H1 (cell line): ENCODE data around the gene ATMIN. TPM values are rescaled to one million over a fixed set of nuclear protein-coding genes. Genes with fewer than 3 reads are reported as not detected.

Source experiments
- CTCF ChIA-PET: fragments of 300-600 bp; sonication (Branson Sonifier 250); formaldehyde crosslinking; loops from one replicate; lab custom pipeline; 2021; ENCODE audit not compliant: partially characterized antibody; lab: Charles Lee
- POLR2A ChIA-PET: fragments of 300-600 bp; sonication (Branson Sonifier 250); formaldehyde crosslinking; loops from one replicate; lab custom pipeline; 2021; ENCODE audit warnings: inconsistent platforms; ENCODE audit not compliant: partially characterized antibody; lab: Charles Lee
- DNase-seq, 2 experiments: peaks; one replicate each; pipeline versions ENCODE4 v3.0.0 to v3.0.0-alpha.2; 2010 to 2022; ENCODE audit warnings: low spot score in 2 of 2, low read depth in 1 of 2, mixed read lengths in 1 of 2
- FAIRE-seq: peaks from 2 replicates; lab custom pipeline; 2011; peaks lifted over from hg19 to GRCh38; lab: Jason Lieb, UNC
- H2AFZ ChIP-seq: 2 replicates; pipeline ENCODE4 v1.8.1; 2012; ENCODE audit warnings: low read length, inconsistent platforms
- H2AK5ac ChIP-seq: 2 replicates; pipeline ENCODE4 v1.6.1; 2013; ENCODE audit warnings: low read depth, low read length
- H2BK120ac ChIP-seq: replicated peaks from 2 replicates; pipeline ENCODE3; 2013; ENCODE audit warnings: low read depth, low read length, inconsistent platforms
- H2BK12ac ChIP-seq: 2 replicates; pipeline ENCODE4 v1.6.1; 2013; ENCODE audit warnings: low read depth, low read length
- H2BK15ac ChIP-seq: 2 replicates; pipeline ENCODE4 v1.6.1; 2013; ENCODE audit warnings: low read length
- H2BK20ac ChIP-seq: 2 replicates; pipeline ENCODE4 v1.6.1; 2013; ENCODE audit warnings: low read length
- H2BK5ac ChIP-seq: 2 replicates; pipeline ENCODE4 v1.6.1; 2013; ENCODE audit warnings: low read depth, low read length
- H3K14ac ChIP-seq: 2 replicates; pipeline ENCODE4 v1.6.1; 2013; ENCODE audit warnings: inconsistent platforms; ENCODE audit not compliant: insufficient read length
- H3K18ac ChIP-seq: 2 replicates; pipeline ENCODE4 v1.6.1; 2013; ENCODE audit warnings: low read length; ENCODE audit errors: extremely low read depth
- H3K23ac ChIP-seq: 2 replicates; pipeline ENCODE4 v1.6.1; 2013; ENCODE audit warnings: inconsistent platforms; ENCODE audit not compliant: insufficient read length
- H3K23me2 ChIP-seq: 2 replicates; pipeline ENCODE4 v1.6.1; 2013; ENCODE audit warnings: low read depth, low read length
- H3K27ac ChIP-seq: 2 replicates; pipeline ENCODE4 v1.6.1; 2011; ENCODE audit warnings: low read depth, low read length, inconsistent platforms
- H3K27me3 ChIP-seq, 4 experiments: replicated peaks in 1 of 4; 1 replicate in 1 of 4; 2 replicates in 3 of 4; pipeline versions ENCODE4 v1.6.1 to v1.8.1; 2011 to 2013; ENCODE audit warnings: low read length in 3 of 4, mild to moderate bottlenecking in 3 of 4, inconsistent platforms in 2 of 4, mixed read lengths in 2 of 4, moderate library complexity in 1 of 4; ENCODE audit not compliant: control insufficient read depth in 3 of 4, insufficient read depth in 3 of 4; ENCODE audit errors: extremely low read depth in 1 of 4
- H3K36me3 ChIP-seq, 4 experiments: 2 replicates each; pipeline versions ENCODE4 v1.6.1 to v1.8.1; 2011 to 2013; ENCODE audit warnings: mild to moderate bottlenecking in 4 of 4, low read length in 3 of 4, moderate library complexity in 2 of 4, control low read depth in 1 of 4, inconsistent platforms in 1 of 4; ENCODE audit not compliant: insufficient read depth in 4 of 4, control insufficient read depth in 2 of 4
- H3K4ac ChIP-seq: replicated peaks from 2 replicates; pipeline ENCODE3; 2013; ENCODE audit warnings: low read length, low read depth, mixed read lengths, inconsistent platforms; ENCODE audit not compliant: insufficient read length
- H3K4me1 ChIP-seq, 4 experiments: replicated peaks in 1 of 4; 1 replicate in 1 of 4; 2 replicates in 3 of 4; pipeline versions ENCODE4 v1.6.1 to v1.8.1; 2011 to 2013; ENCODE audit warnings: low read length in 3 of 4, inconsistent platforms in 2 of 4, mixed read lengths in 1 of 4; ENCODE audit not compliant: insufficient read depth in 4 of 4, control insufficient read depth in 3 of 4
- H3K4me2 ChIP-seq, 2 experiments: 2 replicates each; pipeline versions ENCODE4 v1.6.1 to v1.8.1; 2011 to 2013; ENCODE audit warnings: low read depth in 2 of 2, low read length in 2 of 2, control low read depth in 1 of 2, inconsistent platforms in 1 of 2, mild to moderate bottlenecking in 1 of 2; ENCODE audit not compliant: insufficient read depth in 1 of 2
- H3K4me3 ChIP-seq, 4 experiments: fragments of 200-600, 300-600 bp in 1 of 4; sonication (generic), shearing (Covaris generic), sonication (Bioruptor Twin) in 1 of 4; 2 replicates each; pipeline versions ENCODE4 v1.5.1 to v1.8.1; 2011 to 2016; ENCODE audit warnings: low read length in 4 of 4, low read depth in 3 of 4, control low read depth in 2 of 4, inconsistent platforms in 2 of 4, mild to moderate bottlenecking in 2 of 4, mixed read lengths in 1 of 4, moderate library complexity in 1 of 4; ENCODE audit not compliant: insufficient read depth in 2 of 4; ENCODE audit errors: extremely low read depth in 1 of 4
- H3K56ac ChIP-seq: replicated peaks from 2 replicates; pipeline ENCODE3; 2013; ENCODE audit warnings: low read depth, mild to moderate bottlenecking, mixed read lengths, low read length, inconsistent platforms; ENCODE audit not compliant: insufficient read length
- H3K79me1 ChIP-seq: 2 replicates; pipeline ENCODE4 v1.6.1; 2013; ENCODE audit warnings: low read depth, low read length, control low read depth
- H3K79me2 ChIP-seq, 2 experiments: 2 replicates each; pipeline versions ENCODE4 v1.6.1 to v1.8.1; 2012 to 2013; ENCODE audit warnings: low read length in 2 of 2, mild to moderate bottlenecking in 2 of 2, inconsistent platforms in 1 of 2; ENCODE audit not compliant: insufficient read depth in 2 of 2, control insufficient read depth in 1 of 2
- H3K9ac ChIP-seq, 4 experiments: replicated peaks in 1 of 4; 1 replicate in 1 of 4; 2 replicates in 3 of 4; pipeline versions ENCODE4 v1.6.1 to v1.8.1; 2011 to 2013; ENCODE audit warnings: low read depth in 3 of 4, low read length in 3 of 4, control low read depth in 2 of 4, mild to moderate bottlenecking in 2 of 4, moderate library complexity in 2 of 4, inconsistent platforms in 1 of 4; ENCODE audit errors: extremely low read depth in 1 of 4
- H3K9me3 ChIP-seq, 2 experiments: 2 replicates each; pipeline versions ENCODE4 v1.6.1 to v1.8.1; 2012 to 2013; ENCODE audit warnings: mild to moderate bottlenecking in 2 of 2, moderate library complexity in 2 of 2, control low read depth in 1 of 2, inconsistent platforms in 1 of 2, low read depth in 1 of 2, low read length in 1 of 2, mixed read lengths in 1 of 2; ENCODE audit not compliant: insufficient read depth in 2 of 2
- H4K20me1 ChIP-seq, 2 experiments: replicated peaks in 1 of 2; 2 replicates each; pipeline versions ENCODE3 to v1.8.1; 2011 to 2013; ENCODE audit warnings: inconsistent platforms in 2 of 2, low read length in 2 of 2, mild to moderate bottlenecking in 1 of 2; ENCODE audit not compliant: insufficient read depth in 2 of 2, control insufficient read depth in 1 of 2
- H4K5ac ChIP-seq: 2 replicates; pipeline ENCODE4 v1.6.1; 2013; ENCODE audit warnings: low read length, low read depth, mixed read lengths, inconsistent platforms; ENCODE audit not compliant: insufficient read length
- H4K8ac ChIP-seq: 2 replicates; pipeline ENCODE4 v1.8.0; 2013; ENCODE audit warnings: mild to moderate bottlenecking, moderate library complexity, low read length, inconsistent platforms; ENCODE audit not compliant: insufficient read depth; ENCODE audit errors: extremely low read depth
- H4K91ac ChIP-seq: replicated peaks from 2 replicates; pipeline ENCODE3; 2013; ENCODE audit warnings: low read length, mixed read lengths, inconsistent platforms; ENCODE audit not compliant: insufficient read length
- ASH2L ChIP-seq: fragments of 200-600, 300-600 bp; sonication (generic); IDR thresholded peaks from one replicate; pipeline ENCODE4 v1.7.1; 2017; ENCODE audit warnings: low read length
- BRCA1 ChIP-seq: IDR thresholded peaks from 2 replicates; pipeline ENCODE4 v1.6.1; 2012; ENCODE audit warnings: low read depth, low read length, improper control_type of control experiment
- CEBPB ChIP-seq: IDR thresholded peaks from 2 replicates; pipeline ENCODE4 v1.6.1; 2012; ENCODE audit warnings: low read depth, low read length
- EGR1 ChIP-seq: IDR thresholded peaks from 2 replicates; pipeline ENCODE4 v1.6.1; 2011; ENCODE audit warnings: low read depth, low read length, borderline replicate concordance
- EZH2 ChIP-seq: fragments of 200-600 bp; sonication (generic); IDR thresholded peaks from 2 replicates; pipeline ENCODE4 v1.7.1; 2012; ENCODE audit warnings: low read depth, mild to moderate bottlenecking, moderate library complexity, low read length, inconsistent platforms; ENCODE audit not compliant: severe bottlenecking
- GABPA ChIP-seq: IDR thresholded peaks from 2 replicates; pipeline ENCODE4 v1.6.1; 2011; ENCODE audit warnings: mild to moderate bottlenecking, low read length, moderate library complexity, borderline replicate concordance; ENCODE audit not compliant: insufficient read depth
- HDAC6 ChIP-seq: IDR thresholded peaks from one replicate; pipeline ENCODE4 v1.7.1; 2012; ENCODE audit warnings: low read depth, mild to moderate bottlenecking, inconsistent platforms, low read length, moderate library complexity
- KDM5A ChIP-seq: fragments of 200-600 bp; IDR thresholded peaks from 2 replicates; pipeline ENCODE4 v1.7.1; 2012; ENCODE audit warnings: mild to moderate bottlenecking, low read length, inconsistent platforms, mixed read lengths
- POLR2AphosphoS5 ChIP-seq: IDR thresholded peaks from 2 replicates; pipeline ENCODE4 v1.6.1; 2011; ENCODE audit warnings: low read depth, low read length
- RAD21 ChIP-seq, 2 experiments: IDR thresholded peaks in 1 of 2; conservative IDR thresholded peaks in 1 of 2; 2 replicates each; pipeline ENCODE4 v1.6.1; 2011; ENCODE audit warnings: low read depth in 2 of 2, low read length in 2 of 2, improper control_type of control experiment in 1 of 2, inconsistent platforms in 1 of 2, mild to moderate bottlenecking in 1 of 2, moderate library complexity in 1 of 2
- RFX5 ChIP-seq: IDR thresholded peaks from 2 replicates; pipeline ENCODE4 v1.6.1; 2011; ENCODE audit warnings: low read depth, low read length, improper control_type of control experiment, borderline replicate concordance
- SP2 ChIP-seq: IDR thresholded peaks from 2 replicates; pipeline ENCODE4 v1.6.1; 2012; ENCODE audit warnings: mild to moderate bottlenecking, low read length, inconsistent platforms
- TAF7 ChIP-seq: optimal IDR thresholded peaks from 2 replicates; pipeline ENCODE3; 2011; ENCODE audit warnings: low read depth, mild to moderate bottlenecking, inconsistent platforms, low read length, moderate library complexity, borderline replicate concordance
- TEAD4 ChIP-seq: IDR thresholded peaks from 2 replicates; pipeline ENCODE4 v1.6.1; 2012; ENCODE audit warnings: low read depth, low read length, inconsistent platforms, mixed read lengths
- WGBS, 2 experiments: shearing (Covaris generic) in 1 of 2; methylation state at CpG; one replicate each; pipeline versions ENCODE4 v1.1.6 to v1.1.7; 2013 to 2015; ENCODE audit warnings: low lambda C conversion rate in 2 of 2, mixed read lengths in 2 of 2, inconsistent platforms in 1 of 2, low coverage in 1 of 2, missing lambda C conversion rate in 1 of 2; ENCODE audit not compliant: insufficient replicate concordance in 2 of 2, insufficient coverage in 1 of 2, insufficient read length in 1 of 2; ENCODE audit errors: extremely low coverage in 1 of 2, missing lambda C conversion rate in 1 of 2; 5-methylcytosine and 5-hydroxymethylcytosine counted together
- polyA plus RNA-seq, 7 experiments: library from polyadenylated mRNA; depleted of rRNA in 3 of 7; stranded (reverse) in 5 of 7; unstranded in 2 of 7; fragments of >200 nt in 5 of 7; fragments of 200-250 nt in 2 of 7; gene quantifications; 1 replicate in 5 of 7; 2 replicates in 1 of 7; 4 replicates in 1 of 7; pipeline versions ENCODE4 v1.2.1 to v1.2.3, GENCODE V29; 2011 to 2013; ENCODE audit warnings: missing spikeins in 2 of 7, mixed read lengths in 2 of 7
- total RNA-seq: library from RNA; stranded (reverse); fragmentation: NEBNext Ultra II Directional; extraction: Animal tissue kit (Norgen Biotek cat#: 25700); gene quantifications from 2 replicates; pipeline ENCODE4 v1.2.1, GENCODE V29; 2021

The ATMIN gene
- total and polyA plus RNA-seq, 2 of the 8 experiments (the other 6 are each of a cell fraction or from before 2014, with no cell fraction given), result 34.8 to 59.8 TPM

- no peak overlapping the region for H2BK120ac ChIP-seq
- ChIA-PET POLR2A (interaction anchor here (1.0 kb wide), 1 partner anchor 34 kb away, joined by 3 read pairs; no protein-coding TSS in a partner anchor), CTCF (interaction anchor here (0.9 to 1.3 kb wide), 2 partner anchors 27 to 36 kb away, joined by 3 read pairs; no protein-coding TSS in a partner anchor)
- no peak overlapping the region for H4K5ac ChIP-seq
- peaks cover 14 to 61% (median 43%) of the 10 kb centered on the region in 4 experiments for H3K36me3 ChIP-seq
- FAIRE-seq, result no peak
- H3K4ac ChIP-seq, result no peak overlapping the region
- no peak overlapping the region for H3K27ac ChIP-seq
- no peaks in the 10 kb centered on the region for H3K9me3 ChIP-seq
- WGBS, 2 experiments, result 91% methylated on average over 5 of the region's 5 CpGs; no CpG with 5 or more reads in 1 of the 2 experiments
- H3K14ac ChIP-seq, result no peak overlapping the region
- peaks cover 6 to 47% of the 10 kb centered on the region in 2 experiments for H3K79me2 ChIP-seq
- no peak overlapping the region for H2BK20ac ChIP-seq
- H3K4me2 ChIP-seq, result no peak overlapping the region
- H3K79me1 ChIP-seq, result peaks cover 6% of the 10 kb centered on the region
- no peak overlapping the region for H4K91ac ChIP-seq
- no peak for DNase-seq
- no peak overlapping the region for H3K9ac ChIP-seq
- no peaks in the 10 kb centered on the region for H3K27me3 ChIP-seq
- H2BK12ac ChIP-seq, result no peak overlapping the region
- H2BK5ac ChIP-seq, result no peak overlapping the region
- H2BK15ac ChIP-seq, result no peak overlapping the region
- H3K23ac ChIP-seq, result no peak overlapping the region
- no peak overlapping the region for H3K4me3 ChIP-seq
- H3K4me1 ChIP-seq, result peaks cover 0 to 6% (median 2%) of the 10 kb centered on the region in 4 experiments; a peak in 4 of 7 replicates
- no peak overlapping the region for H3K18ac ChIP-seq
- H2AFZ ChIP-seq, result no peak overlapping the region
- no peak overlapping the region for H3K56ac ChIP-seq
- H4K8ac ChIP-seq, result no peak overlapping the region
- peaks cover 2% of the 10 kb centered on the region for H3K23me2 ChIP-seq
- H4K20me1 ChIP-seq, result peaks cover 2 to 11% of the 10 kb centered on the region in 2 experiments
- no peak overlapping the region for H2AK5ac ChIP-seq
- TF ChIP-seq BRCA1, result no peak
- no peak for TF ChIP-seq SP2
- no peak for TF ChIP-seq TEAD4
- no peak for TF ChIP-seq RAD21 (IDR thresholded peaks at IDR 0.05 in 1 of 2, conservative IDR thresholded peaks at IDR 0.05 in 1 of 2; ENCODE audit: low read depth in 2 of 2, low read length in 2 of 2)
- TF ChIP-seq RFX5, result no peak
- no peak for TF ChIP-seq EGR1
- TF ChIP-seq GABPA, result no peak
- no peak for TF ChIP-seq HDAC6
- no peak for TF ChIP-seq EZH2
- TF ChIP-seq CEBPB, result no peak
- TF ChIP-seq KDM5A, result no peak
- TF ChIP-seq ASH2L, result no peak
- no peak for TF ChIP-seq TAF7
- no peak for TF ChIP-seq POLR2AphosphoS5
Measured at GRCh38 chr16:81040842-81041241, 5.2 kb downstream of the ATMIN start.
